ENCODE measurements around the gene ZMYM4.

Gene ZMYM4

GRCh38 chr1:35278886-35279554 lies 10.5 kb downstream of the ZMYM4 start:
- no peak for DNase-seq (ENCODE audit: low spot score)

DNA sequence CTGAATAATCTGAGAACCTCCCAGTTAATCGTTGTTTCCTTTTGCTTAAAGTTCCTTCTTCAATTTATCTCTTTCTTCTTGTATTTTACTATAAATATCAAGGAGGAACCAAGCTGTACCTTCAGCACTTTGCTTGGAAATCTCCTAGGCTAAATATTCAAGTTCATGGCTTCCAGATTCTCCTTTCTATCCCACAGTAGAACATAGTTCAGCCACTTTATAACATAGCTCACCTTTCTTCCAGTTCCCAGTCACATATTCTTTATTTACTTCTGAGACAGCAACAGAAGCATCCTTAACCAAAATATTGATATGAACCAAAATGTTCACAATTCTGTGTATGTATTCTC lies 11.0 kb downstream of the ZMYM4 start:
- no peak for DNase-seq (ENCODE audit: low spot score)

DNA sequence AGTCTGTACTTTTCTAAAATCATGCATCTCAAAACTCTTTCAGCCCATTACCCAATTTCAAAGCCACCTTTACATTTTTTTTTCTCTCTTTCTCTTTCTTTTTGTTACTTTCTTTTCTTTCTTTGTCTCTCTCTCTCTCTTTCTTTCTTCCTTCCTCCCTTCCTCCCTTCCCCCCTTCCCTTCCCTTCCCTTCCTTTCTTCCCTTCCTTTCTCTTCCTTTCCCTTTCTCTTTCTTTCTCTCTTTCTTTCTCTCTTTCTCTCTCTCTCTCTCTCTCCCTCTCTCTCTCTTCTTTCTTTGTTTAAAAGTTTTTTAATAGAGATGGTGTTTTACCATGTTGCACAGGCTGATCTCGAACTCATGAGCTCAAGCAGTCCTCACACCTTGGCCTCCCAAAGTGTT lies 11.5 kb downstream of the ZMYM4 start:
- DNase-seq (ENCODE audit: low spot score) = no peak

DNA sequence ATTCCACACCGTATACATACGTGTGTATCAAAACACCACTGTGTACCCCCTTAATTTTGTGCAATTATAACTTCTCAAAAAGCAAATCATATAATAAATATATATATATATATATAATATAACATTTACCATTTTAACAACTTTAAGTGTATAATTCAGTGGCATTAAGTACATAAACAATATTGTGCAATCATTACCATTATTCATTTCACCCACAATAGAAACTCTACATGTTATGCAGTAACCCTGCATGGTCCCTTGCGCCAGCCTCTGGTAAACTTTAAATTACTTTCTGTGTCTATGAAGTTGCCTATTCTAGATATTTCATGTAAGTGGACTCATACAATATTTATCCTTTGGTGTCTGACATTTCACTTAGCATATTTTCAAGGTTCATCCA lies 13.1 kb downstream of the ZMYM4 start:
- DNase-seq (ENCODE audit: low spot score) = no peak

DNA sequence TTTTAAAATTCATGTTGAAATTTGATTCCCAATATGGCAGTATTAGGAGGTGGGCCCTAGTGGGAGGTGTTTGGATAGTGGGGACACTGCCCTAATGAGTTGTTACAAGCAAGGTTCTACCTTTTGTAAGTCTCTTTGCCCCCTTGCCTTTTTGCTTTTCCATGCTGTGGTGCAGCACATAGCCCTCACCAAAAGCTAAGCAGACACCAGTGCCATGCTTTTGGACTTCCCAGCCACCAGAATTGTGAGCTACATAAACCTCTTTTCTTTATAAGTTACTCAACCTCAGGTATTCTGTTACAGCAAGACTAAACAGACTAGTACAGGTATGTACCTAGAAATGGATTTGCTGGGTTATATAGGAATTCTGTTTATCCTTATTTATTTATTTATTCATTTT lies 13.7 kb downstream of the ZMYM4 start:
- no peak for DNase-seq (ENCODE audit: low spot score)

GRCh38 chr1:35284852-35285251 lies 16.3 kb downstream of the ZMYM4 start:
- DNase-seq (ENCODE audit: low spot score) = no peak

- no peak for DNase-seq (ENCODE audit: low spot score)
Observed at GRCh38 chr1:35285771-35286606, 17.5 kb downstream of the ZMYM4 start.

GRCh38 chr1:35287807-35288640 lies 19.5 kb downstream of the ZMYM4 start:
- DNase-seq (ENCODE audit: low spot score) = peak; percentile 31

GRCh38 chr1:35288761-35289160 lies 20.3 kb downstream of the ZMYM4 start:
- peak; percentile 12 for DNase-seq (ENCODE audit: low spot score)

DNA sequence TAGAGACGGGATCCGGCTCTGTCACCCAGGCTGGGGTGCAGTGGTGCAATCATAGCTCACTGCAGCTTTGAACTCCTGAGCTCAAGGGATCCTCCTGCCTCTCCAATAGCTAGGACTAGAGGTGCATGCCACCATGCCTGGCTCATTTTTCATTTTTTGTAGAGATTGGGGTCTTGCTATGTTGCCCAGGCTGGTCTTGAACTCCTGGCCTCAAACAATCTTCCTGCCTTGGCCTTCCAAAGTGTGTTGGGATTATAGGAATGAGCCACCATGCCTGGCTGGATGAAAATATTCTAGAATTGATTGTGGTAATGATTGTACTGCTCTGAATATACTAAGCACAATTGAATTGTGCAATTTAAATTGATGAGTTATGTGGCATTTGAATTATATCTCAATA lies 21.9 kb downstream of the ZMYM4 start:
- DNase-seq (ENCODE audit: low spot score) = no peak

DNA sequence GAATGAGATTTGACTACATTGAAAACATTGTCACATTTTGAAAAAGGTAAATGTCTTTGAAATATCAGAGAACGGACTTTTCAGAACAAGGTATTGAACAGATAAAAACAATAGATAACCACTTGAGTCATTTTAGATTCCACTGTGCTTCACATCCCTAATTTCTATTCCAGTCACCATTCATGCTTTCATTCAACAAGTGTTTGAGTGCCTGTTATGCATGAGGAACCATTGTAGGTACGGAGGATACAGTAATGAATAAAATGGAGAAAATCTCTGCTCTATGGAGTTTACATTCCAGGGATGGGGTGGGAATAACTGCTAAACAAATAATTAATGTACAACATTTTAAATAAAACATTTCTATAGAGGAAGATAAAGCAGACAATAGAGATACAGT lies 26.3 kb downstream of the ZMYM4 start:
- no peak for DNase-seq (ENCODE audit: low spot score)

DNA sequence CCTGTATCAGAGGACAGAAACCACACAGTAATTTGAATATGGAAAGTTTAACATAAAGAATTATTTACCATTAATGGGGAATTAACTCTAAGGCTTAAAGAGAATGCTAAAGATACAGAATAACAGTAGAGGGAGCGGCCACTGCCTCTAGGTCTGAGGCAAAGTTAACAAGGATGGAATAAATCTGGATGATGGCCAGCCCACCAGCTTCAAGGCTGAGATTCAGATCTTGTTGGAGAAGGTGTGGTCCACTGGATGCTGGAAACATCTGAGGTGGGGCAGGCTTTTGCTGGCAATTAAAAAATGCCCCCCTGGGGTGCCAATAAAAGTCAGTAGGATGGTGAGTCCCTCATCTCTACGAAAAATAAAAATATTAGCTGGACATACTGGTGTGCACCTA lies 29.4 kb downstream of the ZMYM4 start:
- DNase-seq (ENCODE audit: low spot score) = no peak

DNA sequence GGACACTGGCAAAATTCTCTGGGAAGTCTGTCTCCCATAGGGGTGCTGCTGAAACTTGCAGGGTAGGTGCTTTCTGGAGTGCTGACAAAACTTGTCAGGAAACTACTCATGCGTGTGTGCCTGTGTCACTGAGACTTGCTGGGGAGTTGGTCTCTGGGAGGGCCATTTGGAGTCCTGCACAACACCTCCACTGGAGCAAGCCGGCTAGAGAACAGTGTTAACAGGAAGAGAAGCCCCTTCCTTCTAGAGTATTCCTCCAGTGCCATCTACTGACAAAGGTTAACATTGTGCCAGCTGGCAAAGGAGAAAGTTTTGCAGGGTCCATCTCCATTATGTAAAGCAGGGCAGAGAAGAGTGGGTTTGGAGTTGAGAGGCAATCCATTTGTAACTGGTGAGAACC lies 30.0 kb downstream of the ZMYM4 start:
- peak; percentile 48 for DNase-seq (ENCODE audit: low spot score)

DNA sequence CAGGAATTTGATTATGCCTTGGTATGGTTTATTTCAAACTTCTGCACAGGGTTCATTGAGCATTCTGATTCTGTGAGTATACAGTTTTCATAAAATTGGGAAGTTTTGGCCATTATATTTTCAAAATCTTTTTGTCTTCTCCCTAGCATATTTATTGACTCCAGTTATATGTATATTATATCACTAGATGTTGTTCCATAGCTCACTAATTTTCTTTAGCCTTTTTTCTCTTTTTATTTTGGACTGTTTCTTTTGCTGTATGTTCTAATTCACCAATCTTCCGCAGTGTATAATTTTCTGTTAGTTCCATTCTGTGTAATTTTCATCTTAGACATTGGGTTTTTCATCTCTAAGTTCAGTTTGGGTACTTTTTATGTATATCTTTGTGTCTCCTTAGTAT lies 31.9 kb downstream of the ZMYM4 start:
- no peak for DNase-seq (ENCODE audit: low spot score)

- no peak for DNase-seq (ENCODE audit: low spot score)
Observed at GRCh38 chr1:35301674-35302392, 33.3 kb downstream of the ZMYM4 start.

DNA sequence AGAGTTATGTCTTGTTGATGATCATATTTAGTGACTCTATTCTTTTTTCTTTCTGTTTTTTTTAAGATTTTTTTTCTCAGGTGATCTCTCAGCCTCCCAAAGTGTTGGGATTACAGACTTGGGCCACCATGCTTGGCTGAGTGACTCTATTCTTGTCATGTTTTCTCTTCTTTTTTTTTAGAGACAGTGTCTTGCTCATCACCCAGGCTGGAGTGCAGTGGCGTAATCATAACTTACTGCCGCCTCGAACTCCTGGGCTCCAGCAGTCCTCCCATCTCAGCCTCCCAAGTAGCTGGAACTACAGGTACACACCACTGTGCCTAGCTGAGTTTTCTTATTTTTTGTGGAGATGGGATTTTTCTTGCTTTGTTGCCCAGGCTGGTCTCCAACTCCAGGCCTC lies 36.9 kb downstream of the ZMYM4 start:
- DNase-seq (ENCODE audit: low spot score) = no peak

GRCh38 chr1:35315649-35316048 lies 47.1 kb downstream of the ZMYM4 start:
- no peak for DNase-seq (ENCODE audit: low spot score)

GRCh38 chr1:35316264-35316663 lies 47.8 kb downstream of the ZMYM4 start:
- DNase-seq (ENCODE audit: low spot score) = peak; percentile 29

DNA sequence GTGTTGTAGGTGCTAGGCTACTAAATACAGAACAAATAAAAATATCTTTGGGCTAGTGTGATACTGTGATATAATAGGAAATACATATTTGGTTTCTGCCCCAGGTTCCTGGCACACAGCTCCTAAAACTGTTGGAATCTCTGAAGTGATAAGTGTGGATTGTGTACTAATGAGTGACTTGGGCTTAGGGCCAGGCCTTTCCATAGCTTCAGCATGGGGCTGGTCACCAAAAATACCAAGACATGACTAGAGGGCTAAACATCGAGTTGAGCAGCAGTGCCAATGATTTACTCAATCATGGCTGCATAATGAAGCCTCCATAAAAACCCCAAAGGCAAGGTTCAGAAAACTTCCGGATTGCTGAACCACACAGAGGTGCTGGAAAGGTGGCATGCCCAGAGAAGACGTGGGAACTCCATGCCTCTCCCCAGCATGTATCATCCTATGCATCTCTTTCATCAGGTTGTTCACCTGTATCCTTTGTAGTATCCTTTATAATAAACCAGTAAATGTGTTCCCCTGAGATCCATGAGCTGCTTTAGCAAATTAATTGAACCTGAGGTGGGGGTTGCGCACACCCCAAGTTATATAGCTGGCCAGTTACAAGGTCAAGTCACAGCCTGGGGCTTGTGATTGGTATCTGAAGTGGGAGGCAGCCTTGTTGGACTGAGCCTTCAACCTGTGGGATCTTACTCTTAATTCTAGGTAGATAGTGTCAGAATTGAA lies 51.6 kb downstream of the ZMYM4 start:
- no peak for DNase-seq (ENCODE audit: low spot score)

DNA sequence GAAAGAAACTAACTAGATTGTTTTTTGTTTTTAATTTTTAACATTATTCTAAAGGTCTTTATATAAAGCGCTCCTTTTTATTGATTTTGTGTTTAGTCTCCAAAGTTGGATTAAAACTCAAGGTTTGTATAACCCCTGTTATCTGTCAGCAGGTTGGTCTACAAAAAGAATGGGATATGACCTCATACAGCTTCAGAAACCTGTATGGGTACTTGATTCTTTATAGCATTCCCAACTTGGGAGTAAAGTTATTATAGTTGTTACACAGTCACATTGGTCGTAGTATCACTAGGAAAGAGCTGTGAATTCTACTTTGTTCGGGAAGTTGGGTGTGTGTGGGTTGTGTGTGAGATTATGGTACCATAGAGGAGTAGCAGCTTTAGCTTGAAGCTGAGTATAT lies 52.4 kb downstream of the ZMYM4 start:
- no peak for DNase-seq (ENCODE audit: low spot score)

DNA sequence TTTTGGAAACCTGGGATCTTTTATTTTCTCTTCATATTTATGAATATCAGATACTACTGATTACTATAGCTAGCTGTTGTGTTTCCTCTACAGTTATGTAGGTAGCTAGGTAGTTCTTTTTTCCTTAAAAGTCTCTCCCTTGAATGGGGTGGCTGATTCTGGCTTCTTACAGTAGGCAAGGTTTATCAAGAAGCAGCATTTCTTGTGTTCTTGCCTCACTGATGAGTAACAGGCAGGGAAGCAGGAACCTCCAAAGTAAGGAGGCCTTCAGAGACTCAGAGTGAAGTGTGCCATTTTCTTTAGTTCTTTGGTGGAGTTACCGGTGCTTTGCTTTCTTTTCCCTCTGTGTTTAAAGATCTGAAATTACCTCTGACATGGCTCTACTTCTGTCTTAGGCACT lies 56.0 kb downstream of the ZMYM4 start:
- no peak for DNase-seq (ENCODE audit: low spot score)
